Smooth muscle cell (in vitro differentiated cells): ENCODE measurements around the gene EYS. TPM values are rescaled to one million over a fixed set of nuclear protein-coding genes. Genes with fewer than 3 reads are reported as not detected.

Experiments
- DNase-seq: peaks from one replicate; lab custom pipeline; 2025; ENCODE audit not compliant: unreplicated experiment; lab: John Stamatoyannopoulos, UW
- H2AFZ ChIP-seq: fragments of 200-600 bp; sonication (generic); 2 replicates; pipeline ENCODE4 v1.6.0; 2016; ENCODE audit warnings: antibody characterized with exemption, low read depth, mild to moderate bottlenecking
- H3F3A ChIP-seq: fragments of 200-600 bp; sonication (generic); 2 replicates; pipeline ENCODE4 v1.6.0; 2017; ENCODE audit warnings: antibody characterized with exemption, low read depth
- H3K27ac ChIP-seq: fragments of 200-600 bp; sonication (generic); 2 replicates; pipeline ENCODE4 v1.5.1; 2016; ENCODE audit warnings: low read depth, mild to moderate bottlenecking
- H3K27me3 ChIP-seq: fragments of 200-600 bp; sonication (generic); 2 replicates; pipeline ENCODE4 v1.6.1; 2016; ENCODE audit warnings: low read depth, mild to moderate bottlenecking
- H3K36me3 ChIP-seq: fragments of 200-600 bp; sonication (generic); 2 replicates; pipeline ENCODE4 v1.5.1; 2016; ENCODE audit warnings: low read depth
- H3K4me1 ChIP-seq: fragments of 200-600 bp; sonication (generic); 2 replicates; pipeline ENCODE4 v1.5.1; 2016; ENCODE audit warnings: low read depth
- H3K4me2 ChIP-seq: fragments of 200-600 bp; sonication (generic); 2 replicates; pipeline ENCODE4 v1.6.0; 2016; ENCODE audit warnings: mild to moderate bottlenecking
- H3K4me3 ChIP-seq: fragments of 200-600 bp; sonication (generic); 2 replicates; pipeline ENCODE4 v1.5.1; 2016; ENCODE audit warnings: mild to moderate bottlenecking
- H3K79me2 ChIP-seq: fragments of 200-600 bp; sonication (generic); 2 replicates; pipeline ENCODE4 v1.6.0; 2016; ENCODE audit warnings: low read depth, mild to moderate bottlenecking
- H3K9ac ChIP-seq: fragments of 200-600 bp; sonication (generic); 2 replicates; pipeline ENCODE4 v1.6.0; 2016; ENCODE audit warnings: low read depth
- H3K9me3 ChIP-seq: fragments of 200-600 bp; sonication (generic); replicated peaks from 2 replicates; pipeline ENCODE4 v1.5.1; 2016; ENCODE audit warnings: low read depth
- H4K20me1 ChIP-seq: fragments of 200-600 bp; sonication (generic); 2 replicates; pipeline ENCODE4 v1.6.0; 2016; ENCODE audit warnings: low read depth
- CTCF ChIP-seq: fragments of 200-600 bp; sonication (generic); IDR thresholded peaks from 2 replicates; pipeline ENCODE4 v1.5.1; 2017; ENCODE audit warnings: borderline replicate concordance, mild to moderate bottlenecking, antibody characterized with exemption; ENCODE audit not compliant: insufficient read depth, poor library complexity, severe bottlenecking
- WGBS: methylation state at CpG from one replicate; pipeline ENCODE4 v1.1.7; 2016; ENCODE audit warnings: low lambda C conversion rate; 5-methylcytosine and 5-hydroxymethylcytosine counted together
- polyA plus RNA-seq: library from polyadenylated mRNA; unstranded; fragments of >200 nt; fragmentation: Nextera tagmentation; extraction: Ambion mirVana; gene quantifications from 2 replicates; pipeline ENCODE4 v1.2.1, GENCODE V29; 2016
- total RNA-seq: library from RNA; depleted of rRNA; stranded (reverse); fragments of >200 nt; gene quantifications from 2 replicates; pipeline ENCODE4 v1.2.3, GENCODE V29; 2014

Gene EYS
- total and polyA plus RNA-seq, 2 experiments from 2014 or later: 0.07 to 0.18 TPM

- no peaks in the 10 kb centered on the region for H3K9me3 ChIP-seq
- H3K9ac ChIP-seq: no peak overlapping the region
- H3K4me1 ChIP-seq: peaks cover 5% of the 10 kb centered on the region
- H3K27me3 ChIP-seq: no peaks in the 10 kb centered on the region
- no peaks in the 10 kb centered on the region for H3F3A ChIP-seq
- H3K4me2 ChIP-seq: no peak overlapping the region
- no peak for TF ChIP-seq CTCF
- DNase-seq: no peak
- no peak overlapping the region for H3K27ac ChIP-seq
- no peak overlapping the region for H2AFZ ChIP-seq
- no peaks in the 10 kb centered on the region for H4K20me1 ChIP-seq
- H3K4me3 ChIP-seq: no peak overlapping the region
- H3K36me3 ChIP-seq: no peaks in the 10 kb centered on the region
- 84% methylated on average over 2 of the region's 2 CpGs for WGBS
- no peaks in the 10 kb centered on the region for H3K79me2 ChIP-seq
These were observed 993.0 kb downstream of the EYS start for GRCh38 chr6:64714073-64714472.

- WGBS: 81% methylated on average over 1 of the region's 1 CpG
- no peak overlapping the region for H3K4me2 ChIP-seq
- H3F3A ChIP-seq: no peaks in the 10 kb centered on the region
- H3K4me3 ChIP-seq: no peak overlapping the region
- no peaks in the 10 kb centered on the region for H3K79me2 ChIP-seq
- no peak for DNase-seq
- no peak overlapping the region for H3K27ac ChIP-seq
- no peaks in the 10 kb centered on the region for H3K36me3 ChIP-seq
- H3K27me3 ChIP-seq: no peaks in the 10 kb centered on the region
- H3K9me3 ChIP-seq: no peaks in the 10 kb centered on the region
- H4K20me1 ChIP-seq: no peaks in the 10 kb centered on the region
- no peak overlapping the region for H2AFZ ChIP-seq
- H3K4me1 ChIP-seq: peaks cover 5% of the 10 kb centered on the region
- TF ChIP-seq CTCF: no peak
- no peak overlapping the region for H3K9ac ChIP-seq
These were observed 993.9 kb downstream of the EYS start for GRCh38 chr6:64713175-64713574.

GRCh38 chr6:64712606-64713005 is 994.4 kb downstream of the EYS start:
- TF ChIP-seq CTCF: no peak
- Histone ChIP-seq H4K20me1 (no peaks in the 10 kb centered on the region), H3K79me2 (no peaks in the 10 kb centered on the region), H3K9ac (no peak overlapping the region), H2AFZ (peak overlapping the region; percentile 5), H3K4me3 (no peak overlapping the region), H3K36me3 (no peaks in the 10 kb centered on the region), H3F3A (no peaks in the 10 kb centered on the region), H3K27me3 (no peaks in the 10 kb centered on the region), H3K4me2 (peak overlapping the region; percentile 20), H3K9me3 (no peaks in the 10 kb centered on the region), H3K27ac (no peak overlapping the region), H3K4me1 (peaks cover 5% of the 10 kb centered on the region)
- no peak for DNase-seq
- WGBS: 39% methylated on average over 2 of the region's 2 CpGs

GRCh38 chr6:64703922-64704321 is 1003.1 kb downstream of the EYS start:
- Histone ChIP-seq H3K4me1 (no peaks in the 10 kb centered on the region), H3K27me3 (no peaks in the 10 kb centered on the region), H4K20me1 (no peaks in the 10 kb centered on the region), H3K9ac (no peak overlapping the region), H3K4me2 (no peak overlapping the region), H3K79me2 (no peaks in the 10 kb centered on the region), H3K9me3 (no peaks in the 10 kb centered on the region), H3F3A (no peaks in the 10 kb centered on the region), H3K27ac (no peak overlapping the region), H3K4me3 (no peak overlapping the region), H3K36me3 (no peaks in the 10 kb centered on the region), H2AFZ (no peak overlapping the region)
- WGBS: 50% methylated on average over 2 of the region's 2 CpGs
- TF ChIP-seq CTCF: no peak
- DNase-seq: no peak
